Activated CD4-positive, alpha-beta T cell treated with anti-CD3 and anti-CD28 coated beads for 24 hours (primary cell): ENCODE data around the gene NFIA.

Experiments
- DNase-seq, 2 donors: peaks; one replicate each; pipeline ENCODE4 v3.0.0-alpha.2; 2020; ENCODE audit warnings: low read depth in 2 of 2

Gene NFIA

GRCh38 chr1:61494000-61494399 is 411.6 kb downstream of the NFIA start:
- no peak for DNase-seq

- no peak for DNase-seq
Observed at GRCh38 chr1:61496501-61496900, 414.1 kb downstream of the NFIA start.

- no peak for DNase-seq
Observed at GRCh38 chr1:61497013-61497412, 414.7 kb downstream of the NFIA start.

GRCh38 chr1:61498342-61498741 is 416.0 kb downstream of the NFIA start:
- no peak for DNase-seq

- no peak for DNase-seq
Observed at GRCh38 chr1:61501971-61502916, 419.9 kb downstream of the NFIA start.

- no peak for DNase-seq
Observed at GRCh38 chr1:61504305-61504704, 421.9 kb downstream of the NFIA start.

- no peak for DNase-seq
Observed at GRCh38 chr1:61504852-61505390, 422.6 kb downstream of the NFIA start.

- DNase-seq, result no peak
Observed at GRCh38 chr1:61506236-61506635, 423.9 kb downstream of the NFIA start.

GRCh38 chr1:61506944-61507500 is 424.7 kb downstream of the NFIA start:
- DNase-seq, result no peak
